H1 (cell line): Measurements from ENCODE around the gene NFAT5. TPM values are rescaled to one million over a fixed set of nuclear protein-coding genes. Genes with fewer than 3 reads are reported as not detected.
"Not testable (repeated sequence)": the region's sequence is repeated elsewhere in the genome, so short reads cannot be mapped to it uniquely, and the experiment has no call there.

Source experiments
- CTCF ChIA-PET: fragments of 300-600 bp; sonication (Branson Sonifier 250); formaldehyde crosslinking; loops from one replicate; lab custom pipeline; 2021; ENCODE audit not compliant: partially characterized antibody; lab: Charles Lee
- POLR2A ChIA-PET: fragments of 300-600 bp; sonication (Branson Sonifier 250); formaldehyde crosslinking; loops from one replicate; lab custom pipeline; 2021; ENCODE audit warnings: inconsistent platforms; ENCODE audit not compliant: partially characterized antibody; lab: Charles Lee
- DNase-seq, 2 experiments: peaks; one replicate each; pipeline versions ENCODE4 v3.0.0 to v3.0.0-alpha.2; 2010 to 2022; ENCODE audit warnings: low spot score in 2 of 2, low read depth in 1 of 2, mixed read lengths in 1 of 2
- FAIRE-seq: peaks from 2 replicates; lab custom pipeline; 2011; peaks lifted over from hg19 to GRCh38; lab: Jason Lieb, UNC
- H2AFZ ChIP-seq: 2 replicates; pipeline ENCODE4 v1.8.1; 2012; ENCODE audit warnings: low read length, inconsistent platforms
- H2AK5ac ChIP-seq: 2 replicates; pipeline ENCODE4 v1.6.1; 2013; ENCODE audit warnings: low read depth, low read length
- H2BK120ac ChIP-seq: replicated peaks from 2 replicates; pipeline ENCODE3; 2013; ENCODE audit warnings: low read depth, low read length, inconsistent platforms
- H2BK12ac ChIP-seq: 2 replicates; pipeline ENCODE4 v1.6.1; 2013; ENCODE audit warnings: low read depth, low read length
- H2BK15ac ChIP-seq: 2 replicates; pipeline ENCODE4 v1.6.1; 2013; ENCODE audit warnings: low read length
- H2BK20ac ChIP-seq: 2 replicates; pipeline ENCODE4 v1.6.1; 2013; ENCODE audit warnings: low read length
- H2BK5ac ChIP-seq: 2 replicates; pipeline ENCODE4 v1.6.1; 2013; ENCODE audit warnings: low read depth, low read length
- H3K14ac ChIP-seq: 2 replicates; pipeline ENCODE4 v1.6.1; 2013; ENCODE audit warnings: inconsistent platforms; ENCODE audit not compliant: insufficient read length
- H3K18ac ChIP-seq: 2 replicates; pipeline ENCODE4 v1.6.1; 2013; ENCODE audit warnings: low read length; ENCODE audit errors: extremely low read depth
- H3K23ac ChIP-seq: 2 replicates; pipeline ENCODE4 v1.6.1; 2013; ENCODE audit warnings: inconsistent platforms; ENCODE audit not compliant: insufficient read length
- H3K23me2 ChIP-seq: 2 replicates; pipeline ENCODE4 v1.6.1; 2013; ENCODE audit warnings: low read depth, low read length
- H3K27ac ChIP-seq: 2 replicates; pipeline ENCODE4 v1.6.1; 2011; ENCODE audit warnings: low read depth, low read length, inconsistent platforms
- H3K27me3 ChIP-seq, 4 experiments: replicated peaks in 1 of 4; 1 replicate in 1 of 4; 2 replicates in 3 of 4; pipeline versions ENCODE4 v1.6.1 to v1.8.1; 2011 to 2013; ENCODE audit warnings: low read length in 3 of 4, mild to moderate bottlenecking in 3 of 4, inconsistent platforms in 2 of 4, mixed read lengths in 2 of 4, moderate library complexity in 1 of 4; ENCODE audit not compliant: control insufficient read depth in 3 of 4, insufficient read depth in 3 of 4; ENCODE audit errors: extremely low read depth in 1 of 4
- H3K36me3 ChIP-seq, 4 experiments: 2 replicates each; pipeline versions ENCODE4 v1.6.1 to v1.8.1; 2011 to 2013; ENCODE audit warnings: mild to moderate bottlenecking in 4 of 4, low read length in 3 of 4, moderate library complexity in 2 of 4, control low read depth in 1 of 4, inconsistent platforms in 1 of 4; ENCODE audit not compliant: insufficient read depth in 4 of 4, control insufficient read depth in 2 of 4
- H3K4ac ChIP-seq: replicated peaks from 2 replicates; pipeline ENCODE3; 2013; ENCODE audit warnings: low read length, low read depth, mixed read lengths, inconsistent platforms; ENCODE audit not compliant: insufficient read length
- H3K4me1 ChIP-seq, 4 experiments: replicated peaks in 1 of 4; 1 replicate in 1 of 4; 2 replicates in 3 of 4; pipeline versions ENCODE4 v1.6.1 to v1.8.1; 2011 to 2013; ENCODE audit warnings: low read length in 3 of 4, inconsistent platforms in 2 of 4, mixed read lengths in 1 of 4; ENCODE audit not compliant: insufficient read depth in 4 of 4, control insufficient read depth in 3 of 4
- H3K4me2 ChIP-seq, 2 experiments: 2 replicates each; pipeline versions ENCODE4 v1.6.1 to v1.8.1; 2011 to 2013; ENCODE audit warnings: low read depth in 2 of 2, low read length in 2 of 2, control low read depth in 1 of 2, inconsistent platforms in 1 of 2, mild to moderate bottlenecking in 1 of 2; ENCODE audit not compliant: insufficient read depth in 1 of 2
- H3K4me3 ChIP-seq, 4 experiments: fragments of 200-600, 300-600 bp in 1 of 4; sonication (generic), shearing (Covaris generic), sonication (Bioruptor Twin) in 1 of 4; 2 replicates each; pipeline versions ENCODE4 v1.5.1 to v1.8.1; 2011 to 2016; ENCODE audit warnings: low read length in 4 of 4, low read depth in 3 of 4, control low read depth in 2 of 4, inconsistent platforms in 2 of 4, mild to moderate bottlenecking in 2 of 4, mixed read lengths in 1 of 4, moderate library complexity in 1 of 4; ENCODE audit not compliant: insufficient read depth in 2 of 4; ENCODE audit errors: extremely low read depth in 1 of 4
- H3K56ac ChIP-seq: replicated peaks from 2 replicates; pipeline ENCODE3; 2013; ENCODE audit warnings: low read depth, mild to moderate bottlenecking, mixed read lengths, low read length, inconsistent platforms; ENCODE audit not compliant: insufficient read length
- H3K79me1 ChIP-seq: 2 replicates; pipeline ENCODE4 v1.6.1; 2013; ENCODE audit warnings: low read depth, low read length, control low read depth
- H3K79me2 ChIP-seq, 2 experiments: 2 replicates each; pipeline versions ENCODE4 v1.6.1 to v1.8.1; 2012 to 2013; ENCODE audit warnings: low read length in 2 of 2, mild to moderate bottlenecking in 2 of 2, inconsistent platforms in 1 of 2; ENCODE audit not compliant: insufficient read depth in 2 of 2, control insufficient read depth in 1 of 2
- H3K9ac ChIP-seq, 4 experiments: replicated peaks in 1 of 4; 1 replicate in 1 of 4; 2 replicates in 3 of 4; pipeline versions ENCODE4 v1.6.1 to v1.8.1; 2011 to 2013; ENCODE audit warnings: low read depth in 3 of 4, low read length in 3 of 4, control low read depth in 2 of 4, mild to moderate bottlenecking in 2 of 4, moderate library complexity in 2 of 4, inconsistent platforms in 1 of 4; ENCODE audit errors: extremely low read depth in 1 of 4
- H3K9me3 ChIP-seq, 2 experiments: 2 replicates each; pipeline versions ENCODE4 v1.6.1 to v1.8.1; 2012 to 2013; ENCODE audit warnings: mild to moderate bottlenecking in 2 of 2, moderate library complexity in 2 of 2, control low read depth in 1 of 2, inconsistent platforms in 1 of 2, low read depth in 1 of 2, low read length in 1 of 2, mixed read lengths in 1 of 2; ENCODE audit not compliant: insufficient read depth in 2 of 2
- H4K20me1 ChIP-seq, 2 experiments: replicated peaks in 1 of 2; 2 replicates each; pipeline versions ENCODE3 to v1.8.1; 2011 to 2013; ENCODE audit warnings: inconsistent platforms in 2 of 2, low read length in 2 of 2, mild to moderate bottlenecking in 1 of 2; ENCODE audit not compliant: insufficient read depth in 2 of 2, control insufficient read depth in 1 of 2
- H4K5ac ChIP-seq: 2 replicates; pipeline ENCODE4 v1.6.1; 2013; ENCODE audit warnings: low read length, low read depth, mixed read lengths, inconsistent platforms; ENCODE audit not compliant: insufficient read length
- H4K8ac ChIP-seq: 2 replicates; pipeline ENCODE4 v1.8.0; 2013; ENCODE audit warnings: mild to moderate bottlenecking, moderate library complexity, low read length, inconsistent platforms; ENCODE audit not compliant: insufficient read depth; ENCODE audit errors: extremely low read depth
- H4K91ac ChIP-seq: replicated peaks from 2 replicates; pipeline ENCODE3; 2013; ENCODE audit warnings: low read length, mixed read lengths, inconsistent platforms; ENCODE audit not compliant: insufficient read length
- WGBS, 2 experiments: shearing (Covaris generic) in 1 of 2; methylation state at CpG; one replicate each; pipeline versions ENCODE4 v1.1.6 to v1.1.7; 2013 to 2015; ENCODE audit warnings: low lambda C conversion rate in 2 of 2, mixed read lengths in 2 of 2, inconsistent platforms in 1 of 2, low coverage in 1 of 2, missing lambda C conversion rate in 1 of 2; ENCODE audit not compliant: insufficient replicate concordance in 2 of 2, insufficient coverage in 1 of 2, insufficient read length in 1 of 2; ENCODE audit errors: extremely low coverage in 1 of 2, missing lambda C conversion rate in 1 of 2; 5-methylcytosine and 5-hydroxymethylcytosine counted together
- polyA plus RNA-seq, 7 experiments: library from polyadenylated mRNA; depleted of rRNA in 3 of 7; stranded (reverse) in 5 of 7; unstranded in 2 of 7; fragments of >200 nt in 5 of 7; fragments of 200-250 nt in 2 of 7; gene quantifications; 1 replicate in 5 of 7; 2 replicates in 1 of 7; 4 replicates in 1 of 7; pipeline versions ENCODE4 v1.2.1 to v1.2.3, GENCODE V29; 2011 to 2013; ENCODE audit warnings: missing spikeins in 2 of 7, mixed read lengths in 2 of 7
- total RNA-seq: library from RNA; stranded (reverse); fragmentation: NEBNext Ultra II Directional; extraction: Animal tissue kit (Norgen Biotek cat#: 25700); gene quantifications from 2 replicates; pipeline ENCODE4 v1.2.1, GENCODE V29; 2021

NFAT5 gene
- total and polyA plus RNA-seq, 2 of the 8 experiments (the other 6 are each of a cell fraction or from before 2014, with no cell fraction given): 8.9 to 29.0 TPM

DNA sequence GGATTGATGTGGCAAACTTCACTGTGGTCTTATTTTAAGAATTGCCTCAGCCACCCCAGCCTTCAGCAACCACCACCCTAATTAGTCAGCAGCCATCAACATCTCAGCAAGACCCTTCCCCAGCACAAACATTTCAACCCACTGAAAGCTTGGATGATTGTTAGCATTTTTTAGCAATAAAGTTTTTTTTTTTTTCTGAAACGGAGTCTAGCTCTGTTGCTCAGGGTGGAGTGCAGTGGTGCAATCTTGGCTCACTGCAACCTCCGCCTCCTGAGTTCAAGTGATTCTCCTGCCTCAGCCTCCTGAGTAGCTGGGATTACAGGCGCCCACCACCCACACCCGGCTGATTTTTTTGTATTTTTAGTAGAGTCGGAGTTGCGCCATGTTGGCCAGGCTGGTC is 19.1 kb upstream of the NFAT5 start:
- H3K4ac ChIP-seq, H3K14ac ChIP-seq, DNase-seq, H3K36me3 ChIP-seq, FAIRE-seq, H2AFZ ChIP-seq, H2BK20ac ChIP-seq, H2BK120ac ChIP-seq, H3K79me2 ChIP-seq, H2BK12ac ChIP-seq, H3K56ac ChIP-seq, H4K91ac ChIP-seq, H3K4me2 ChIP-seq, H3K27ac ChIP-seq, H2AK5ac ChIP-seq, H3K23me2 ChIP-seq, H3K18ac ChIP-seq, H4K8ac ChIP-seq, H2BK15ac ChIP-seq, H3K4me3 ChIP-seq, H3K9me3 ChIP-seq, H3K27me3 ChIP-seq, H4K20me1 ChIP-seq, H3K9ac ChIP-seq, H2BK5ac ChIP-seq, H3K79me1 ChIP-seq, H3K23ac ChIP-seq, H3K4me1 ChIP-seq, H4K5ac ChIP-seq: not testable (repeated sequence)
- ChIA-PET POLR2A (interaction anchor here (0.7 to 1.7 kb wide), 3 partner anchors 17 to 172 kb away, joined by 4 to 5 read pairs (median 4); no protein-coding TSS in a partner anchor), CTCF (interaction anchor here (1.3 to 1.4 kb wide), 2 partner anchors 12 kb away, joined by 3 read pairs; no protein-coding TSS in a partner anchor)
- WGBS, 2 experiments: 95% methylated on average over 6 of the region's 6 CpGs; no CpG with 5 or more reads in 1 of the 2 experiments
